SH-SY5Y (cell line): Measurements from ENCODE around the gene C1orf146.

Experiments
- GATA2 ChIP-seq: IDR thresholded peaks from 2 replicates; pipeline ENCODE4 v1.6.1; 2011; ENCODE audit warnings: mild to moderate bottlenecking, low read depth, low read length
- GATA3 ChIP-seq: IDR thresholded peaks from 2 replicates; pipeline ENCODE4 v1.6.1; 2011; ENCODE audit warnings: low read depth, mild to moderate bottlenecking, low read length, moderate library complexity

GRCh38 chr1:92273039-92273438 lies 55.3 kb downstream of the C1orf146 start:
- TF ChIP-seq GATA2 (no peak), GATA3 (no peak)
